HG02642 (cell line): ENCODE results near the gene MTHFS.
"Not testable (repeated sequence)": the region's sequence is repeated elsewhere in the genome, so short reads cannot be mapped to it uniquely, and the experiment has no call there.

Experiments used
- ATAC-seq: cut with Tn5 transposase; IDR thresholded peaks from one replicate; pipeline ENCODE4 v1.9.1; 2021; ENCODE audit warnings: mild to moderate bottlenecking; ENCODE audit not compliant: unreplicated experiment, poor library complexity

MTHFS gene

GRCh38 chr15:79916502-79917132, 19.8 kb upstream of the MTHFS start:
- ATAC-seq: no peak

GRCh38 chr15:79915776-79916501, 19.1 kb upstream of the MTHFS start:
- not testable (repeated sequence) for ATAC-seq

GRCh38 chr15:79914728-79915127, 17.9 kb upstream of the MTHFS start:
- ATAC-seq: no peak

GRCh38 chr15:79909556-79910335, 12.9 kb upstream of the MTHFS start:
- ATAC-seq: not testable (repeated sequence)

GRCh38 chr15:79904271-79904670, 7.5 kb upstream of the MTHFS start:
- no peak for ATAC-seq

- ATAC-seq: no peak
Measured at GRCh38 chr15:79903626-79904025, 6.8 kb upstream of the MTHFS start.

- no peak for ATAC-seq
Measured at GRCh38 chr15:79903144-79903543, 6.3 kb upstream of the MTHFS start.

- no peak for ATAC-seq
Measured at GRCh38 chr15:79901958-79902357, 5.1 kb upstream of the MTHFS start.

GRCh38 chr15:79900818-79901378, 4.1 kb upstream of the MTHFS start:
- ATAC-seq: not testable (repeated sequence)

GRCh38 chr15:79900087-79900486, 3.3 kb upstream of the MTHFS start:
- ATAC-seq: no peak

GRCh38 chr15:79898786-79899185, 2.0 kb upstream of the MTHFS start:
- ATAC-seq: not testable (repeated sequence)

GRCh38 chr15:79898369-79898768, 1.6 kb upstream of the MTHFS start:
- no peak for ATAC-seq

- no peak for ATAC-seq
Measured at GRCh38 chr15:79897701-79898113, 893 bp upstream of the MTHFS start.

- ATAC-seq: no peak
Measured at GRCh38 chr15:79897380-79897678, 515 bp upstream of the MTHFS start.

- ATAC-seq: no peak
Measured at GRCh38 chr15:79896131-79896633, 632 bp downstream of the MTHFS start.

- ATAC-seq: no peak
Measured at GRCh38 chr15:79887054-79887930, 9.5 kb downstream of the MTHFS start.

GRCh38 chr15:79886124-79886523, 10.7 kb downstream of the MTHFS start:
- ATAC-seq: no peak

- ATAC-seq: no peak
Measured at GRCh38 chr15:79884204-79884596, 12.6 kb downstream of the MTHFS start.

- ATAC-seq: no peak
Measured at GRCh38 chr15:79883579-79884203, 13.1 kb downstream of the MTHFS start.

GRCh38 chr15:79881668-79882067, 15.1 kb downstream of the MTHFS start:
- no peak for ATAC-seq
